Liver (tissue), 9 donors: ENCODE data around the gene NIPSNAP3A. TPM values are rescaled to one million over a fixed set of nuclear protein-coding genes. Genes with fewer than 3 reads are reported as not detected.

Source experiments
- DNase-seq: peaks from one replicate; pipeline ENCODE4 v3.0.0-alpha.2; 2017; ENCODE audit warnings: low spot score
- H3K27ac ChIP-seq, 2 donors: one replicate each; pipeline ENCODE4 v1.7.0; 2013; ENCODE audit warnings: inconsistent platforms in 2 of 2, low read length in 2 of 2, control low read depth in 1 of 2, low read depth in 1 of 2, mild to moderate bottlenecking in 1 of 2
- H3K27me3 ChIP-seq, 4 donors: one replicate each; pipeline versions ENCODE4 v1.6.1 to v1.7.0; 2013; ENCODE audit warnings: low read length in 3 of 4, inconsistent platforms in 1 of 4, mild to moderate bottlenecking in 1 of 4, moderate library complexity in 1 of 4; ENCODE audit not compliant: control insufficient read depth in 4 of 4, insufficient read depth in 4 of 4
- H3K36me3 ChIP-seq, 4 donors: one replicate each; pipeline versions ENCODE4 v1.6.1 to v1.7.0; 2013; ENCODE audit warnings: low read length in 3 of 4, mild to moderate bottlenecking in 3 of 4, low read depth in 1 of 4, moderate library complexity in 1 of 4; ENCODE audit not compliant: control insufficient read depth in 4 of 4, insufficient read depth in 3 of 4
- H3K4me1 ChIP-seq, 4 donors: one replicate each; pipeline versions ENCODE4 v1.6.1 to v1.7.0; 2013; ENCODE audit warnings: low read length in 3 of 4, mild to moderate bottlenecking in 3 of 4, moderate library complexity in 1 of 4; ENCODE audit not compliant: control insufficient read depth in 4 of 4, insufficient read depth in 4 of 4
- H3K4me3 ChIP-seq, 3 donors: one replicate each; pipeline versions ENCODE4 v1.6.1 to v1.7.0; 2013; ENCODE audit warnings: low read length in 3 of 3, control low read depth in 1 of 3, low read depth in 1 of 3, mild to moderate bottlenecking in 1 of 3
- H3K9ac ChIP-seq, 2 donors: one replicate each; pipeline ENCODE4 v1.7.0; 2013; ENCODE audit warnings: low read length in 2 of 2, mild to moderate bottlenecking in 2 of 2, moderate library complexity in 2 of 2, control low read depth in 1 of 2, low read depth in 1 of 2
- H3K9me3 ChIP-seq, 4 donors: one replicate each; pipeline versions ENCODE4 v1.6.1 to v1.7.0; 2013; ENCODE audit warnings: low read length in 3 of 4; ENCODE audit not compliant: control insufficient read depth in 4 of 4
- ATF3 ChIP-seq: IDR thresholded peaks from 2 replicates; pipeline ENCODE4 v1.6.1; 2016; ENCODE audit warnings: antibody characterized with exemption
- CTCF ChIP-seq: fragments of 150-350 bp; IDR thresholded peaks from 2 replicates; pipeline ENCODE4 v1.5.1; 2017; ENCODE audit warnings: improper control_type of control experiment, low read depth, low read length; ENCODE audit not compliant: missing input control
- EGR1 ChIP-seq, 2 donors: IDR thresholded peaks; 2 replicates each; pipeline ENCODE4 v1.6.1; 2016 to 2018; ENCODE audit warnings: antibody characterized with exemption in 2 of 2, low read depth in 2 of 2
- FOXA1 ChIP-seq: IDR thresholded peaks from 2 replicates; pipeline ENCODE4 v1.6.1; 2016; ENCODE audit warnings: antibody characterized with exemption
- FOXA2 ChIP-seq: IDR thresholded peaks from 2 replicates; pipeline ENCODE4 v1.6.1; 2016; ENCODE audit warnings: antibody characterized with exemption
- GABPA ChIP-seq, 2 donors: IDR thresholded peaks in 1 of 2; conservative IDR thresholded peaks in 1 of 2; 2 replicates each; pipeline ENCODE4 v1.6.1; 2016; ENCODE audit warnings: antibody characterized with exemption in 2 of 2, mild to moderate bottlenecking in 1 of 2, moderate library complexity in 1 of 2
- HNF4A ChIP-seq, 2 donors: conservative IDR thresholded peaks; 2 replicates each; pipeline ENCODE4 v1.6.1; 2016; ENCODE audit warnings: antibody characterized with exemption in 2 of 2, mild to moderate bottlenecking in 2 of 2
- HNF4G ChIP-seq: IDR thresholded peaks from 2 replicates; pipeline ENCODE4 v1.6.1; 2016; ENCODE audit warnings: antibody characterized with exemption
- JUND ChIP-seq, 2 donors: IDR thresholded peaks; 2 replicates each; pipeline ENCODE4 v1.6.1; 2016; ENCODE audit warnings: antibody characterized with exemption in 2 of 2
- MAX ChIP-seq: IDR thresholded peaks from 2 replicates; pipeline ENCODE4 v1.6.1; 2016; ENCODE audit warnings: antibody characterized with exemption
- NR2F2 ChIP-seq: IDR thresholded peaks from 2 replicates; pipeline ENCODE4 v1.6.1; 2016; ENCODE audit warnings: antibody characterized with exemption
- RAD21 ChIP-seq, 2 donors: IDR thresholded peaks; 2 replicates each; pipeline ENCODE4 v1.6.1; 2016; ENCODE audit warnings: antibody characterized with exemption in 2 of 2, mild to moderate bottlenecking in 2 of 2
- REST ChIP-seq: IDR thresholded peaks from 2 replicates; pipeline ENCODE4 v1.6.1; 2016; ENCODE audit warnings: antibody characterized with exemption, mild to moderate bottlenecking
- RXRA ChIP-seq, 2 donors: IDR thresholded peaks; 2 replicates each; pipeline ENCODE4 v1.6.1; 2017 to 2018; ENCODE audit warnings: antibody characterized with exemption in 2 of 2, mild to moderate bottlenecking in 1 of 2
- SP1 ChIP-seq: IDR thresholded peaks from 2 replicates; pipeline ENCODE4 v1.6.1; 2018; ENCODE audit warnings: antibody characterized with exemption, mild to moderate bottlenecking
- TAF1 ChIP-seq: conservative IDR thresholded peaks from 2 replicates; pipeline ENCODE4 v1.6.1; 2016; ENCODE audit warnings: antibody characterized with exemption, mild to moderate bottlenecking
- YY1 ChIP-seq: IDR thresholded peaks from 2 replicates; pipeline ENCODE4 v1.6.1; 2016; ENCODE audit warnings: antibody characterized with exemption, mild to moderate bottlenecking
- ZBTB33 ChIP-seq: IDR thresholded peaks from 2 replicates; pipeline ENCODE4 v1.6.1; 2016; ENCODE audit warnings: antibody characterized with exemption
- WGBS: extraction: QIAGEN DNeasy Blood & Tissue Kit; methylation state at CpG from one replicate; pipeline ENCODE4 v1.1.7; 2013; 5-methylcytosine and 5-hydroxymethylcytosine counted together
- polyA plus RNA-seq, 2 donors: library from polyadenylated mRNA; stranded (reverse) in 1 of 2; unstranded in 1 of 2; fragments of 200-250 nt in 1 of 2; fragments of >200 nt in 1 of 2; fragmentation: Nextera tagmentation in 1 of 2; extraction: Ambion mirVana in 1 of 2; gene quantifications; one replicate each; pipeline versions ENCODE4 v1.2.1 to v1.2.3, GENCODE V29; 2013 to 2015
- total RNA-seq, 2 donors: library from RNA; depleted of rRNA; stranded (reverse); fragments of >200 nt; gene quantifications; one replicate each; pipeline ENCODE4 v1.2.3, GENCODE V29; 2014
- donor health status: healthy.
- donor health status: healthy.
- donor health status: healthy.
- donor health status: healthy.
- donor health status: healthy.

NIPSNAP3A gene
- total and polyA plus RNA-seq, 4 donors: 18.7 to 41.2 (median 32.1) TPM

GRCh38 chr9:104746285-104746684 lies 1.2 kb upstream of the NIPSNAP3A start:
- Histone ChIP-seq H3K36me3 (peaks cover 0 to 2% (median under 1%) of the 10 kb centered on the region in 4 donors), H3K9ac (peak overlapping the region in 1 of 2 donors; percentile 33), H3K4me1 (peaks cover 2 to 39% (median 24%) of the 10 kb centered on the region in 4 donors), H3K27ac (peak overlapping the region in 1 of 2 donors; percentile 68), H3K4me3 (peak overlapping the region in 1 of 3 donors; percentile 69), H3K27me3 (no peaks in the 10 kb centered on the region), H3K9me3 (no peaks in the 10 kb centered on the region)
- TF ChIP-seq JUND (IDR thresholded peaks at IDR 0.05) (peak in 1 of 2 donors; percentile 74), ATF3 (no peak), HNF4A (conservative IDR thresholded peaks at IDR 0.05) (peak; percentile 87 to 95), TAF1 (no peak), GABPA (IDR thresholded peaks at IDR 0.05 in 1 of 2, conservative IDR thresholded peaks at IDR 0.05 in 1 of 2) (no peak), FOXA2 (no peak), ZBTB33 (peak; percentile 62), RAD21 (IDR thresholded peaks at IDR 0.05) (no peak), REST (no peak), SP1 (peak; percentile 72), MAX (peak; percentile 94), FOXA1 (peak; percentile 55), YY1 (peak; percentile 82), EGR1 (IDR thresholded peaks at IDR 0.05; ENCODE audit: low read depth in 2 of 2) (peak in 1 of 2 donors; percentile 90), RXRA (IDR thresholded peaks at IDR 0.05) (peak in 1 of 2 donors; percentile 80), CTCF (no peak), HNF4G (peak; percentile 49), NR2F2 (no peak)
- WGBS: 20% methylated on average over 2 of the region's 2 CpGs
- no peak for DNase-seq
